Measurements from ENCODE around the gene NDUFC1.

NDUFC1 gene

GRCh38 chr4:139253046-139253445, 49.2 kb downstream of the NDUFC1 start:
- in situ Hi-C loops (cut with MboI; ENCODE audit: low sequenced_read_pairs) = no loop called here

GRCh38 chr4:139247700-139248238, 54.5 kb downstream of the NDUFC1 start:
- in situ Hi-C loops (cut with MboI; ENCODE audit: low sequenced_read_pairs) = no loop called here

- in situ Hi-C loops (cut with MboI; ENCODE audit: low sequenced_read_pairs) = no loop called here
Measured at GRCh38 chr4:139247241-139247640, 55.0 kb downstream of the NDUFC1 start.

DNA sequence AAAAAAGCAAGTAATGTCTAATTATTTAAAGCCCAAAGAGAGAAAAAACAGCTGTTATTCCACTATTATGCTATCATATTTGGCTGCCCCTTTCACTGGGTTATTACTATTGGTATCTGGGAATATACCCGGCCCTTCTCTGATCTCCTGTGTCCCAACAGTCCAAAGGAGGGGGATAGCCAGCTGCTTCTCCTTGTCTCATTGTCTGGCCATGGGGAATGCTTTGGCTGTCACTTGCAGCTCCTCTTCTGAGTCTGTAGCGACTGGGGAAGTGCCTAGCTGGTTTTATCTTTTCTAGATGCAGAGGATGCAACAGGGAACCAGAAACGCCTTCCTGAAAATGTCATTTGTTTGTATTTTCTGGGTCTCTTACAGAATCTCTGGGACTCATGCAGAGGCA, 56.1 kb downstream of the NDUFC1 start:
- in situ Hi-C loops (cut with MboI; ENCODE audit: low sequenced_read_pairs) = no loop called here

- in situ Hi-C loops (cut with MboI; ENCODE audit: low sequenced_read_pairs) = no loop called here
Measured at GRCh38 chr4:139245590-139245989, 56.7 kb downstream of the NDUFC1 start.

DNA sequence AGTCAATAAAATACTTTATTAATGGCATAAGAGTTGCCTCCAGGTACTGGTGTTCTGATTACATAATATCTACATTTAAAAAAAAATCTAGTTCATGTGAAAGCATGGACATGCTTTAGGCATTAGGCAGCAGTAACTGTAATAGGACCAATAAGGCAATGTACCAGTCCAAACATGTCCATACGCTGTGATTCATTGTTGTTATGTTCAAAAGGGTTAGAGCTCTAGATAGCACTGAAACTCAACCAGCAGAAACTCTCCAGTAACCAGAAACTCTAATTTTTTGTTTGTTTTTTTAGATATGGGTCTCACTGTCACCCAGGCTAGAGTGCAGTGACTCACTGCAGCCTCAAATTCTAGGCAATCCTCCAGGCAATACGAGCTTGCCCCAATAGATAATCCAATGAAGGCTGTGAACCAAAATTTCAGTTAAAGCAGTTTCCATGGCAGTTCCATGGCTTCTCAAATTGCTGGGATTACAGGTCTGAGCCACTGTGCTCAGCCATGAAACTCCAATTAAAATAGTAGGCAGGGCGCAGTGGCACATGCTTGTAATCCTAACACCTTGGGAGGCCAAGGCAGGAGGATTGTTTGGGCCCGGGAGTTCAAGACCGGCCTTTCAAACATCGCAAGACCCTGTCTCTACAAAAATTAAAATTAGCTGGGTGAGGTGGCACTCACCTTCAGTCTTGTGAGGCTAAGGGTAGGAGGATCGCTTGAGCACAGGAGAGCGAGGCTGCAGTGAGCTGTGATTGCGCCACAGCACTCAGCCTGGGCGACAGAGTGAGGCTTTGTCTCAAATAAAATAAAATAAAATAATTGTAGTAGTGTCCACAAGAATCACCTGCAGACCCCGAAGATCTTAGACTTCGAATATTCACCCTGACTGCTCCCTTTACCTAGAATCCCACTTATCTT, 58.6 kb downstream of the NDUFC1 start:
- in situ Hi-C loops (cut with MboI; ENCODE audit: low sequenced_read_pairs) = no loop called here

DNA sequence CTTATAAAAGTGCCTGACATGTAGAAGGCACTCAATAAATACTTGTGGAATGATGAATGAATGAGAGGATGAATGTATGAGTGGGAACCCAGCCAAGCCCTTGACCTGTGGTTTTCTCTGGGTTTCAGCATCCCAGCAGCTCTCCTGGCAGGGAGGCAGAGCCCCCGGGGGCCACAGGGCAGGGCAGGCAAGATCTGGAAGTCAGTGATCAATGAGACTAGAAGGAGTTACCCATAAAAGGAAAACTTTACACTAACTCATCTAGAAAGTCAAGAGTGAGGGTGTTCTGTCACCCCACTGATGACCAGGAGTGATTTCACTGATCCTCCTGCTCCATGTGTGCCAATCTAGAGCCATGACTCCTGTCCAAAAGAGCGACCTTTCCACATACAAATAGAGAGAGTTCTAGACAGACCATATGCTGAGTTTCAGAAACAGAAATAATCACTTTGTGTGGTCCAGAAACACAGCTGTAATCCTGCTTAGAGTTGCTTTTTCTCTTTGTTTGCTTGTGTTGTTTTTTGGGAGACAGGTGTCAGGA, 59.7 kb downstream of the NDUFC1 start:
- in situ Hi-C loops (cut with MboI; ENCODE audit: low sequenced_read_pairs) = no loop called here

DNA sequence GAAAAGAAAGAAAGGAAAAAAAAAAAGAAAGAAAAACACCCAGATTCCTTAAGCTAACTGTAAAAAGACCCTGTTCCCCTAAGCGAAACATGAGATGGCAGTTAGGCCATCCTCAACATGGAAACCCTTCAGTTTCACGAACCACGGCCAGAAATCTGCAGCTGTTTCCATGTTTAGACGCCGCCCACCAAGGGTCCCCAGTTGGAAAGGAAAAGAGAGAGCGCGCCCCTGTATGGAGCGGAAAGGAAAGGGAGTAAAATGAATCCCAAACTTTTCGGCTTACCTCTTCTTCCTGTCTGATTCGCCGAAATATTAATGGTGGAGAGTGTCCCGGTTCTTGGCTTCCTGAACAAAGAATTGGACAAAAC, 60.5 kb downstream of the NDUFC1 start:
- in situ Hi-C loops (cut with MboI; ENCODE audit: low sequenced_read_pairs) = no loop called here

DNA sequence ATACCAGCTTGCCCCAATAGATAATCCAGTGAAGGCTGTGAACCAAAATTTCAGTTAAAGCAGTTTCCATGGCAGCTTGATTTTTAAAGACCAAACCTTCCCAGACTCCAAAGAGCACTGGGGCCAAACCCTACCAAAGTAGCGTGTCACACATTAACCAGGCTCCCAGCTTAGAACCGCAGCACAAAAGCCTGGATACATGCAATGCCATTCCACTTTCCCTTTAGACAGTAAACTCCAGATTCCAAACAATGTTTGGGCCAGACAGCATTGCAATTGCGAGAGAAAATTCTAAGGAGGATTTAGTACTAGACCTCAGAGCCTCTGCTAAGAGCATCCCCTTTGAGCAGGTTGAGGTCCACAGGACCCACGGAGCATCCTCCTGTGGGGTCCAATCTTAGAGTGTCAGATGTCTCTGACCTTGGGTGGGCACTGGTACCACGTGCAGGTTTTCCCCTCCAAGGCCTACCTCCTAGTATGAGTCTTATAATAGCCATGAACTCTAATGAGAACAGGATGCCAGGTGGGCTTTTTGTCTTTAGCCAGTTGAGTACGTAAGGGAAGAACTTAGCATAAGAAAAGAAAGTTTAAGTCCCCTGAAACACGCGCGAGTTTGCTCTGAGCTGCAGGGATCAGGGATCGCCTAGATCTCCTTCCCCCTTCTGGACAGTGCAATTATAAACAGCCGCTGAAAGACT, 61.0 kb downstream of the NDUFC1 start:
- in situ Hi-C loops (cut with MboI; ENCODE audit: low sequenced_read_pairs) = no loop called here
